Motor neuron (in vitro differentiated cells): ENCODE data around the gene BCR. TPM values are rescaled to one million over a fixed set of nuclear protein-coding genes. Genes with fewer than 3 reads are reported as not detected.
"Not testable (repeated sequence)": the region's sequence is repeated elsewhere in the genome, so short reads cannot be mapped to it uniquely, and the experiment has no call there.

Experiments
- ATAC-seq, 8 experiments: fragments of 200-7000 bp; cut with Tn5 transposase; replicated peaks in 6 of 8; 2 replicates each; pipeline ENCODE4 v1.8.0; 2021; ENCODE audit warnings: mild to moderate bottlenecking in 8 of 8, moderate library complexity in 8 of 8
- H3K27ac ChIP-seq, 2 donors: fragments of 250-450 bp; sonication (Bioruptor Pico); 2 replicates each; pipeline ENCODE4 v1.9.0; 2021; ENCODE audit warnings: antibody characterized with exemption in 2 of 2, mild to moderate bottlenecking in 2 of 2, moderate library complexity in 1 of 2
- H3K4me1 ChIP-seq, 2 donors: fragments of 250-450 bp; sonication (Bioruptor Pico); replicated peaks in 1 of 2; 2 replicates each; pipeline ENCODE4 v1.6.1; 2021; ENCODE audit warnings: antibody characterized with exemption in 2 of 2, mild to moderate bottlenecking in 2 of 2, moderate library complexity in 1 of 2
- H3K4me3 ChIP-seq, 5 donors: fragments of 250-450 bp; sonication (Bioruptor Pico); 2 replicates each; pipeline ENCODE4 v1.9.0; 2021; ENCODE audit warnings: antibody characterized with exemption in 5 of 5, mild to moderate bottlenecking in 5 of 5, moderate library complexity in 4 of 5
- WGBS, 10 experiments: fragments of 450-650 bp; shearing (Covaris generic); methylation state at CpG; one replicate each; pipeline ENCODE4 v1.0.0; 2022; 5-methylcytosine and 5-hydroxymethylcytosine counted together
- in situ Hi-C, 9 experiments: fragments of 400-800 bp; cut with MboI; loops; one replicate each; pipeline ENCODE4 v1.15.0; 2021; ENCODE audit warnings: low sequenced_read_pairs in 9 of 9, low pct_unique_long_range_greater_than_20kb in 2 of 9; ENCODE audit not compliant: unreplicated experiment in 9 of 9
- total RNA-seq, 8 experiments: library from RNA; unstranded; fragments of 300-600 nt; gene quantifications; 2 replicates each; pipeline versions ENCODE4 v1.2.3 to v1.2.4, GENCODE V29; 2022

Gene BCR
- total RNA-seq, 8 experiments from 2014 or later, result 20.7 to 41.5 (median 28.6) TPM

GRCh38 chr22:23357053-23357452, 176.7 kb downstream of the BCR start:
- H3K4me3 ChIP-seq, result no peak overlapping the region
- WGBS, 10 experiments, result 0 to 73% (median 57%) methylated on average over 1 to 12 of the region's 14 CpGs; no CpG with 5 or more reads in 1 of the 10 experiments
- no peak for ATAC-seq
- no peak overlapping the region for H3K27ac ChIP-seq
- in situ Hi-C loops, result no loop called here
- H3K4me1 ChIP-seq, result no peaks in the 10 kb centered on the region

GRCh38 chr22:23359583-23360123, 179.3 kb downstream of the BCR start:
- Histone ChIP-seq H3K4me1 (no peaks in the 10 kb centered on the region), H3K4me3 (no peak overlapping the region), H3K27ac (no peak overlapping the region)
- 0 to 76% (median 38%) methylated on average over 1 to 3 of the region's 5 CpGs; no CpG with 5 or more reads in 3 of the 10 experiments for WGBS, 10 experiments
- in situ Hi-C loops, result no loop called here
- no peak for ATAC-seq

GRCh38 chr22:23361676-23362075, 181.4 kb downstream of the BCR start:
- no peaks in the 10 kb centered on the region for H3K4me1 ChIP-seq
- in situ Hi-C loops, result no loop called here
- ATAC-seq, result peak in 1 of 8 experiments; percentile 22
- no peak overlapping the region for H3K27ac ChIP-seq
- no peak overlapping the region for H3K4me3 ChIP-seq

GRCh38 chr22:23363683-23364082, 183.4 kb downstream of the BCR start:
- Histone ChIP-seq H3K27ac (no peak overlapping the region), H3K4me3 (no peak overlapping the region), H3K4me1 (no peaks in the 10 kb centered on the region)
- in situ Hi-C loops, result no loop called here
- WGBS, 10 experiments, result 0 to 100% (median 53%) methylated on average over 1 to 3 of the region's 3 CpGs; no CpG with 5 or more reads in 4 of the 10 experiments
- no peak for ATAC-seq

GRCh38 chr22:23364389-23364788, 184.1 kb downstream of the BCR start:
- no peak overlapping the region for H3K4me3 ChIP-seq
- 0 to 54% (median 23%) methylated on average over 1 to 3 of the region's 3 CpGs; no CpG with 5 or more reads in 6 of the 10 experiments for WGBS, 10 experiments
- ATAC-seq, result no peak
- H3K4me1 ChIP-seq, result no peaks in the 10 kb centered on the region
- in situ Hi-C loops, result no loop called here
- H3K27ac ChIP-seq, result no peak overlapping the region

GRCh38 chr22:23365524-23365923, 185.2 kb downstream of the BCR start:
- H3K4me3 ChIP-seq, result no peak overlapping the region
- WGBS, 10 experiments, result 48 to 100% (median 76%) methylated on average over 2 to 6 of the region's 6 CpGs; no CpG with 5 or more reads in 2 of the 10 experiments
- in situ Hi-C loops, result no loop called here

GRCh38 chr22:23365961-23366360, 185.7 kb downstream of the BCR start:
- in situ Hi-C loops, result no loop called here
- no peak overlapping the region for H3K27ac ChIP-seq
- ATAC-seq, result no peak
- H3K4me3 ChIP-seq, result no peak overlapping the region
- WGBS, 10 experiments, result 0 to 100% (median 50%) methylated on average over 1 to 4 of the region's 4 CpGs; no CpG with 5 or more reads in 2 of the 10 experiments
- no peaks in the 10 kb centered on the region for H3K4me1 ChIP-seq

More at GRCh38 chr22:23365524-23365923, 185.2 kb downstream of the BCR start:
- H3K27ac ChIP-seq, result no peak overlapping the region
- no peak for ATAC-seq
- no peaks in the 10 kb centered on the region for H3K4me1 ChIP-seq

GRCh38 chr22:23367196-23367595, 186.9 kb downstream of the BCR start:
- H3K4me1 ChIP-seq, ATAC-seq, H3K4me3 ChIP-seq, H3K27ac ChIP-seq, in situ Hi-C loops: not testable (repeated sequence)
- WGBS, 10 experiments, result 0 to 25% (median 8%) methylated on average over 1 to 3 of the region's 3 CpGs

Other genes with a start within 250 kb of the BCR start
- 10 to 100 TPM in 6 of 8 experiments, 1 to 10 TPM in 2; 3.5 to 47.0 (median 35.9) TPM for gene GNAZ, start 110.0 kb upstream of the BCR start, total RNA-seq
- 1 to 10 TPM in 5 of 8 experiments, under 1 TPM in 1, not detected in 2; 0.77 to 6.1 (median 2.7) TPM for gene RSPH14, start 38.5 kb upstream of the BCR start, total RNA-seq
- gene RAB36, start 35.0 kb upstream of the BCR start, total RNA-seq, result 10 to 100 TPM in 1 of 8 experiments, 1 to 10 TPM in 7; 3.1 to 14.4 (median 3.9) TPM